Activated B cell treated with CpG ODN at 0.5 μM for 24 hours (primary cell): ENCODE data around the gene FRMD5. TPM values are rescaled to one million over a fixed set of nuclear protein-coding genes. Genes with fewer than 3 reads are reported as not detected.
"Not testable (repeated sequence)": the region's sequence is repeated elsewhere in the genome, so short reads cannot be mapped to it uniquely, and the experiment has no call there.

Experiments
- ATAC-seq: fragments of 200-7000 bp; cut with Tn5 transposase; one replicate; pipeline ENCODE4 v1.10.0; 2021; ENCODE audit warnings: low read depth, mild to moderate bottlenecking, moderate library complexity
- CTCF ChIA-PET: fragments of 350-600 bp; sonication (Branson Sonifier 250); formaldehyde crosslinking; loops from one replicate; lab custom pipeline; 2021; ENCODE audit warnings: antibody characterized with exemption; lab: Charles Lee
- POLR2A ChIA-PET: fragments of 350-600 bp; sonication (Branson Sonifier 250); formaldehyde crosslinking; loops from one replicate; lab custom pipeline; 2021; ENCODE audit warnings: antibody characterized with exemption; lab: Charles Lee
- DNase-seq: peaks from one replicate; pipeline ENCODE4 v3.0.0; 2022
- H3K27ac Mint-ChIP-seq: one replicate; pipeline ENCODE4 v1.8.0; 2020; ENCODE audit warnings: mixed read lengths
- H3K27me3 Mint-ChIP-seq: one replicate; pipeline ENCODE4 v1.8.0; 2021; ENCODE audit warnings: mixed read lengths
- H3K36me3 Mint-ChIP-seq: one replicate; pipeline ENCODE4 v1.8.0; 2021; ENCODE audit warnings: low read depth, mixed read lengths
- H3K4me1 Mint-ChIP-seq: one replicate; pipeline ENCODE4 v1.8.0; 2021; ENCODE audit warnings: mixed read lengths
- H3K4me3 Mint-ChIP-seq: one replicate; pipeline ENCODE4 v1.8.0; 2020; ENCODE audit warnings: mild to moderate bottlenecking, mixed read lengths
- H3K9me3 Mint-ChIP-seq: one replicate; pipeline ENCODE4 v1.8.0; 2020; ENCODE audit warnings: mixed read lengths
- CTCF ChIP-seq: fragments of 200-600 bp; IDR thresholded peaks from one replicate; pipeline ENCODE4 v1.8.0; 2022; ENCODE audit warnings: antibody characterized with exemption, mild to moderate bottlenecking
- intact Hi-C: fragments of 100-400 bp; cut with micrococcal nuclease; formaldehyde crosslinking; loops from one replicate; pipeline ENCODE4 v1.15.1; 2024
- total RNA-seq: library from RNA; stranded (reverse); gene quantifications from 2 replicates; pipeline ENCODE4 v1.2.3, GENCODE V29; 2022

Gene FRMD5
- total RNA-seq, 1 donor from 2014 or later, result 0.53 TPM

GRCh38 chr15:44035781-44036699, 159.0 kb downstream of the FRMD5 start:
- no peak overlapping the region for H3K27ac Mint-ChIP-seq
- no peak for ATAC-seq
- no peak for DNase-seq
- H3K4me3 Mint-ChIP-seq, result no peak overlapping the region
- ChIA-PET POLR2A (no interaction called here), CTCF (no interaction called here)
- H3K27me3 Mint-ChIP-seq, result peaks cover 28% of the 10 kb centered on the region
- no peaks in the 10 kb centered on the region for H3K36me3 Mint-ChIP-seq
- TF ChIP-seq CTCF, result no peak
- peaks cover 5% of the 10 kb centered on the region for H3K9me3 Mint-ChIP-seq
- no peaks in the 10 kb centered on the region for H3K4me1 Mint-ChIP-seq
- intact Hi-C loops, result no loop called here

- TF ChIP-seq CTCF, result no peak
- Mint-ChIP-seq H3K4me3 (no peak overlapping the region), H3K27me3 (peaks cover 27% of the 10 kb centered on the region), H3K27ac (no peak overlapping the region), H3K9me3 (peaks cover 5% of the 10 kb centered on the region), H3K4me1 (no peaks in the 10 kb centered on the region), H3K36me3 (no peaks in the 10 kb centered on the region)
- no peak for DNase-seq
- ChIA-PET CTCF (no interaction called here), POLR2A (no interaction called here)
- no peak for ATAC-seq
- intact Hi-C loops, result no loop called here
These were observed 160.0 kb downstream of the FRMD5 start for GRCh38 chr15:44034933-44035624.

GRCh38 chr15:44034334-44034733, 160.7 kb downstream of the FRMD5 start:
- Mint-ChIP-seq H3K27me3 (peaks cover 24% of the 10 kb centered on the region), H3K36me3 (no peaks in the 10 kb centered on the region), H3K4me3 (no peak overlapping the region), H3K9me3 (peaks cover 5% of the 10 kb centered on the region), H3K27ac (no peak overlapping the region), H3K4me1 (no peaks in the 10 kb centered on the region)
- intact Hi-C loops, result no loop called here
- DNase-seq, result no peak
- POLR2A ChIA-PET, result no interaction called here
- ATAC-seq, result no peak
- CTCF ChIA-PET, result no interaction called here
- no peak for TF ChIP-seq CTCF

- POLR2A ChIA-PET, result no interaction called here
- no peak for TF ChIP-seq CTCF
- intact Hi-C loops, result no loop called here
- Mint-ChIP-seq H3K27ac (no peak overlapping the region), H3K9me3 (peaks cover 5% of the 10 kb centered on the region), H3K4me3 (no peak overlapping the region), H3K27me3 (peaks cover 24% of the 10 kb centered on the region), H3K36me3 (no peaks in the 10 kb centered on the region), H3K4me1 (no peaks in the 10 kb centered on the region)
- ATAC-seq (no peak), DNase-seq (no peak)
- CTCF ChIA-PET, result interaction anchor here (0.7 kb wide), 1 partner anchor 105 kb away, joined by 3 read pairs; no protein-coding TSS in a partner anchor
These were observed 161.2 kb downstream of the FRMD5 start for GRCh38 chr15:44033894-44034293.

- H3K36me3 Mint-ChIP-seq, DNase-seq, H3K4me3 Mint-ChIP-seq, ATAC-seq, intact Hi-C loops, POLR2A ChIA-PET, H3K9me3 Mint-ChIP-seq, CTCF ChIA-PET, H3K27ac Mint-ChIP-seq, H3K4me1 Mint-ChIP-seq: not testable (repeated sequence)
- peaks cover 20% of the 10 kb centered on the region for H3K27me3 Mint-ChIP-seq
These were observed 162.3 kb downstream of the FRMD5 start for GRCh38 chr15:44032820-44033219.
